Hypothalamus (tissue), 51 donors: ENCODE results near the gene NFKB2.

Experiments used
- DNase-seq, 51 donors: peaks; one replicate each; lab custom pipeline; 2025; lab: John Stamatoyannopoulos, UW

The NFKB2 gene

DNA sequence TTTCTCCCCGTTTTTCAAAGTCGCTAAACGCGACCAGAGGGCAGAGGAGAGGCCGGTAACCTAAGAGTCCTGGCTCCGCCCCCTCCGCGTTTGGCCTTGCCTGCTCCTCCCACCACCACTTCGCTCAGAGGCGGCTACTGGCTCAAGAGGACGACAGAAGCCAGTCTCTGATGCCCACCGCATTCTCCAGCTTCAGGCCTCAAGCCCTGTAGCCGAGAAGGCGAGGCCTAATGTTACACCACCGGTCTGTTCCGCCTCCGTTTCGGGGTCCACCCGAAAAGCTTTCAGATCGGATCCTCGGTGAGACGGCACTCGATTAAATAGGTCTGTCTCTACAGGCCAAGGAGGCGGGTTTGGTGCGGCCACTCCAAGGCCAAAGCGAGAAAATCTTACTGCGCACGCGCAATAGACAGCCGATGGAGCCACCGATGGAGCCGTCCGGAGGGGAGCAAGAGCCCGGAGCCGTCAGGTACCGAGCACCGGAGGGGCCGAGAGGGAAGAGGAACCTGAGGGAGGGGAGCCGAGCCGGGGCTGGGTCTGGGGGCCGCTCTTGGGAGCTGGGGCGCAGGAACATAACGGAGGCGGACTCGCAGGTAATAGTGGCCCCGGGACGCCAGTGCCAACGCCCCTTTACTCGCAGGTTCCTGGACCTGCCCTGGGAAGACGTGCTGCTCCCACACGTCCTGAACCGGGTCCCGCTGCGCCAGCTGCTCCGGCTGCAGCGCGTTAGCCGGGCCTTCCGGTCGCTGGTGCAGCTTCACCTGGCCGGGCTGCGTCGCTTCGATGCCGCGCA, 25.4 kb downstream of the NFKB2 start, which contains the start of gene FBXL15:
FBXL15 (plus strand) TSS at position 123 of the 793 bp plus-strand sequence; CDS start at position 417, 294 bp downstream.
- peak; percentile 81 to 99 (median 93) for DNase-seq

- DNase-seq, result no peak
Observed at GRCh38 chr10:102421507-102421756, 25.9 kb downstream of the NFKB2 start.

GRCh38 chr10:102421757-102422512, 26.4 kb downstream of the NFKB2 start:
- peak in 7 of 51 donors; percentile 21 to 68 (median 44) for DNase-seq

DNA sequence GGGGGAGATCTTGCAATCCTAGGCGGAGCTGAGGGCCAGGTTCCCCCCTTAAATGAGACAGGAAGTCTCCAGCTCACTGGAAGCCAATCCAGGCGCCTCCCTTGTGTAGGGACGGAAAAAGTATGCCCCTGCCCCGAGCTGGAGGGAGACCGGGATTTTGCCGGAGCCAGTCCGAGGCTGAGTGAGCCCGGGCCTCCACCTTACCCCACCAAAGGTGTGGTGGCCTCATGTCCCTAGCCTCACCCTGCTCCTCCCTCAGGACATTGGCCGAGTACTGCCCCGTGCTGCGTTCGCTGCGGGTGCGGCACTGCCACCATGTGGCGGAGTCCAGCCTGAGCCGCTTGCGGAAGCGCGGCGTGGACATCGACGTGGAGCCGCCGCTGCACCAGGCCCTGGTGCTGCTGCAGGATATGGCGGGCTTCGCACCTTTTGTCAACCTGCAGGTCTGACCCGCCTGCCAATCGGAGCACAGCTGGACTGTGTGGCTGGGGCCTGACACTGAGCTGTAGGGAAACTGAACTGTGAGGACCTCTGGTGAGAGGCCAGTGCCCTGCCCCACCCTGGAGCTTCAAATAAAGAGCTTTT, 27.1 kb downstream of the NFKB2 start:
- DNase-seq, result peak in 45 of 51 donors; percentile 10 to 77 (median 54)

DNA sequence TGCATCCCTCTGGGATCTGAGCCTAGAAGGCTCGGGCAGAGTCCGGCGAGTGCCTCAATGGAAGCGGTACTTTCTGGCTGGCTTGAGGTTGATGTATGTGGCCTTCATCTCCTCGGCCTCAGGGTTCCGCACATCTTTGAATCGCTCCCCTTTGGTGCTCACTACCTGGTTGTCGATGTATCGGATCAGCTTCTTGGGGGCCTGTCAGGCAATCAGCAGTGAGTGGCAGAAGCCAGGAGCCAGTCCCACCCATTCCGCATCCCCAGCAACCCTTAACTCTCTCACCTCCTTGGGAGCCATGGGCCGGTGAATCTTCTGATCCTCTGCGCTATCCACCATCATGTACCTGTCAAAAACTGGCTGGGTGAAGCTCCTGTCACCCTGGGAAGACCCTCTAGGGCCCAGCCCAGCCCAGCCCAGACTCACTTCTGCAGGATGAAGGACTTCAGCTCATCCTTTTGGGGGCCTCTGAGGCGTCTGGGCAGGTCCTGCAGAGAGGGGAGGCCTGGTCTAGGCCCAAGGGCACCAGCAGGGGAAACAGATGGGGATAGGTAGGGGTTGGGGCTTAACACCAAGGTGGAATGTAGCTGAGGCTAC, 28.0 kb downstream of the NFKB2 start:
- DNase-seq, result no peak

DNA sequence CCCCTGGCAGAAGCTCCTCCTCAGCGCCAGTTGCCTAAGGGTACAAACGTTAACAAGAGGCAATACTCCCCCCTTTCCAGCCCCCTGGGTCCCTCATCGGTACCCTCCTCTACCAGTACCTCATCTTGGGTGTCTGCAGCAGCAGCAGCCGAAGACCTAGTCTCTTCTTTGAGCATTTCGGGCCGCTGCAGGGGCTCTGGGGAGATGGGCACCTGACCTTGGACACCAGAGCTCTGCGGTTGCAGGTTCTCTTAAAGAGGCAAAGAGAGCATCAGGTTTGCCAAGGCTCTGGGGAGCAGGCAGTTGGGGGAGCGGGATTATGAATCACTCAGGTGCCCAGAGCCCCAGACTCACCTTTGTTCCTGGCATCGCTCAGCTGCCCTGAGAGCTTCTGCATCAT, 28.6 kb downstream of the NFKB2 start:
- DNase-seq, result no peak

- DNase-seq, result no peak
Observed at GRCh38 chr10:102424916-102425315, 29.4 kb downstream of the NFKB2 start.

DNA sequence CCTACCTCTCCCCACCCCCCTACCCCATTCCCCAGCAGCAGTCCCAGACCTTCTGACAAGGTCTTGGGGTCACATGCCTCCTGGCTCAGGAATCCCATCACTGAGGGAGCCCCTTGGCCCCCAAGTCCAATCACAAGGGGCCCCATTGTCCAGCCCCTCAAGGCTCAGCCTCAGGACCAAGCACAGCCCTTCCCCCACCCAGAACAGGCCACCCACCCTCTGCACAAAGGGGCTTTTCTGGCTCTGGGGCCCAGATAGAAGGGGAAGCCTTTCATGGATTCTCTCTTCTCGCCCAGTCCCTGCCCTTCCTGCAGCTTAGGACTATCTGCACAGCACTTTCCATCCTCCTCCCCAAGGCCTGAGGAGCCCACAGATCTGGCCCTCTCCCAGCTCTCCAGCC, 29.9 kb downstream of the NFKB2 start:
- DNase-seq, result no peak

DNA sequence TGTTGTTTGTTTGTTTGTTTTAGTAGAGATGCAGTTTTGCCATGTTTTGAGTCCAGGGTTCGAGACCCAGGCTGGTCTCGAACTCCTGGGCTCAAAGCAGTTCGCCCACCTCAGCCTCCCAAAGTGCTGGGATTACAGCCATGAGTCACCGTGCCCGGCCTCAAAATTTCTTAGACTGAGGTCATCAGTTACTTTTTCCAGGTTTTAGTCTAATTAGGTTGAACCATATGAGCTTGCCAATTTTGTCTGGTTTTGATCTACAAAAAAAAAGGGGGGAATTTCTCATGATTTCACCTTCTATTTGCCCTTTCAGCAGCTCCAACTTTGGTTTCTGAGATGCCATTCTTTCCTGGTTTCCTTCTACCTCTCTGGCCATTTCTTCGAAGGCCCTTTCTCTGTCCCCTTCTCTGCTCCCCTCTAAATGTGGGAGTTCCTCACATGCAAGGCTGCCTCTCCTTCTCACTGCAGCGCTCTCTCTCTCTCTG, 31.3 kb downstream of the NFKB2 start:
- no peak for DNase-seq

- DNase-seq, result no peak
Observed at GRCh38 chr10:102429468-102429867, 34.0 kb downstream of the NFKB2 start.

DNA sequence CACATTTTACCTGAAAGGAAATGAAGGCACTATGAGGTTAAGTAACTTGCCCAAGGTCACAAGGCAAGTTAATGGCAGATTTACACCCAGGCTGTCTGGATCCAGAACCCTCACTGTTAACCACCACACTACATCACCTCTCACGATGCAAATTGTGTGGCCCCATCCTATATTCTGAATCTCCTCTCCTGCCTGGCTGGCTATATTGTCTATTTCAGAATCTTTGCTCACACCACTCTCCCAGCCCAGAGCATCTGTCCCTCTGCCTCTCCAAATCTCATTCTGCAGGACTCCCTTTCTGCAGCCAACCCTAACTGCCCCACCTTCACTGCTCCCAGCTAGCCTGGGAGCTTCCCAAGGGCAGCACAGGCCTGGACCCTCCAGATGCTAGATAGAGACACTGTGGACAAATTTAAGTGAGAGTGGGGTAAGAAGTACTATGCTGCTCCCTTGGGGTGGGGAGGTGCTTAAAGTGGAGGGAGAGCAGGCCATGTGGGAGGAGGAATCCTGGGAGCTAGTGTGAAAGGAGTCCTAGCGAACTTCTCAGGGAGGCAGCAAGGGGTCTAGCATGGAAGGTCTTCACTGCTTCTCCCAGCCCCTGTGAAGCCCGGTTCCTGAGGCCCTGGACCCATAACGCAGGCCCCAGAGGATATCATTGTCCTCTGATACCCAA, 36.1 kb downstream of the NFKB2 start:
- no peak for DNase-seq

GRCh38 chr10:102432162-102432950, 36.9 kb downstream of the NFKB2 start, which contains the start of gene CUEDC2:
Gene CUEDC2, minus strand, starts transcription at chr10:102432574. Its CDS starts 7,386 bp downstream, at chr10:102425188.
- peak; percentile 34 to 98 (median 92) for DNase-seq

DNA sequence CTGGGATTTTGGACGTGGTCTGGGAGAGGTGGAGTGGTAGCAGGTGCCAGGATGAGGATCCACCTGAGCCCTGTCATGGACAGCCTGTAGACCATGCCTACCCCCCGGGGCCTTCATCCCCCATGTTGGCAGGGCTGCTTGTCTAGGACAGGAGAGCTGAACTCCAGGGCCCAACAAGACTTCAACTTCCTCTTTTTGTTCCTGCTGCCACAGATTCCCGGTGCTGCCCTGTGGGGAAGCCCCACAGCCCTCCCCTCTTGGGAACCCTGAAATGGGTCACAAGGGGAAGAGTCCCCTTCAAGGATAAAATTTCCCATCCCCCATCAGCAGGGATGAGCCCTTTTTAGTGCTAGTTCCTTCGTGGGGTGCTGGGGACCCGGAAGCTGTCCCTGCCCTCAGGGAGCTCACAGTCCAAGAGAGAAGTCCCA, 38.1 kb downstream of the NFKB2 start:
- DNase-seq, result no peak

DNA sequence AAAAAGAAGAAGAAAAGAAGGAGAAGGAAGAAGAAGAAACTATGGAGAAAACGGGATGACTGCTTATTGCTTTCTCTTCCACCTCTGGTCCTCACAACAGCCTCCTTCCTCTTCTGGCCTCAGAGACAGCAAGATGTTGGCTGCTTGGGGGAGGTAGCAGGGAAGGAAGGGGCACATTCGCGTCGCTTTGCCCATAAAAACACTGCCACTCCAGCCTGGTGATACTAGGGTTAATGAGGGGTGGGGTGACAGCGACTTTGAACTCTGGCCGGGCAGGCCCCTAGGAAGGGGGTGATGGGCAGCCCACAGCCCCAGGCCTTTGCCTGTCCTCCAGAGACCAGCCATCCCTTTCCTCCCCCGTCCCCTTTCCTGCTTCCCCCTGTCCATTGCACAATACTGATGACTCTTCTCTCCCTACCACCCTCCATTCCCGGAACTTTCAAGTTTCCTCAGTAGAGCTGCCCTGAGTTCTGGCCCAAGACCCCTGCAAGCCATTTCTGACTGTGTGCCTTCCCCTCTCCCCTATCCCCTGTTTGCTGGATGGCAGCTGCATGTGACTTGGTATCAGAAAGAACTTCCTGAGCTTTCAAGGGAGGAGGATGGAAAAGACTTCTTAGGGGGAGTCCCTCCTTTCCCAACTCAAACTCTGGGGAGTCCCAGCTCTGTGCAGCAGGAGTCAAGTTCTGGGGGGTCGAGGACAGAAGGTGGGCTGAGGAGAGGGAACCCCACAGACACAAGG, 39.1 kb downstream of the NFKB2 start:
- DNase-seq, result no peak

GRCh38 chr10:102435133-102435497, 39.6 kb downstream of the NFKB2 start:
- DNase-seq, result no peak

- no peak for DNase-seq
Observed at GRCh38 chr10:102435529-102436233, 40.2 kb downstream of the NFKB2 start.

DNA sequence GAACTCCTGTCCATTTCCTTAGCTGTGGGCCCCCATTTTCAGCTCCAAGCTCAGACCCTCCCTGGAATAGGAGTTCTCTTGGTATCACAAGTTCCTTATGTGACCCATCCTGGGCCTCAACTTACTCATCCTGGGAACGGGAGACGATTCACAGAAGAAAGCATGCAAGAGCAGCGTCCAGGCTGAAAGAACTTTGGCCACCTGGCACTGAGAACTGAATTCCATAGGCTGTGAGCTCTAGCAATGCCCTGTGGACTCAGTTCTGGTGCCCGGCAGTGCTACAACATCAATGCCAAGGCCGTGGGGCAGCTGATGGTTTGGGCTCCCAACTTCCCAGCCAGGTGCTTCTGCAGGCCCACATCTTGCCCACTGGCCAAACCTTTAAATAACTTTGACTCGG, 40.8 kb downstream of the NFKB2 start:
- no peak for DNase-seq

GRCh38 chr10:102437515-102437914, 42.0 kb downstream of the NFKB2 start:
- DNase-seq, result no peak
